GM21447 (cell line): ENCODE data around the gene MT4.

ENCODE experiments used
- ATAC-seq: cut with Tn5 transposase; IDR thresholded peaks from one replicate; pipeline ENCODE4 v1.9.1; 2021; ENCODE audit not compliant: unreplicated experiment

MT4 gene

DNA sequence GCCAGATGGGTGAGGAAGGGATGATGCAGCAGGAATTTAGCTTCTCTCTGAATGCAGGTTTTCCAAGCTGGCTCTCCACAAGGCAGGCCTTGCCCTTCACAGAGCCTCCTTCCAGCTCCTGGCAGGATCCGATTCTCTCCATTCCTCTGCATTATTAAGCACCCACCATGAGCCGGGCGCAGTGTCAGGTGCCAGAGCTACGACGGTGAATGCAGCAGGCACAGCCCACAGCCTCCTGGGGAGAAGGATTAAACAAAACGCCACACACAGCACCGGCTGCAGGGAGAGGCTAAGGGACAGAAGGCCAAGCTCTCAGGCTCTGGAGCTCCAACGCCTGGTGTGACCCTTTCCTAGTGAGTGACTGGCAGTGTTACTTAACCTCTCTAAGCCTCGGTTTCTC, 36.5 kb downstream of the MT4 start:
- ATAC-seq: no peak

DNA sequence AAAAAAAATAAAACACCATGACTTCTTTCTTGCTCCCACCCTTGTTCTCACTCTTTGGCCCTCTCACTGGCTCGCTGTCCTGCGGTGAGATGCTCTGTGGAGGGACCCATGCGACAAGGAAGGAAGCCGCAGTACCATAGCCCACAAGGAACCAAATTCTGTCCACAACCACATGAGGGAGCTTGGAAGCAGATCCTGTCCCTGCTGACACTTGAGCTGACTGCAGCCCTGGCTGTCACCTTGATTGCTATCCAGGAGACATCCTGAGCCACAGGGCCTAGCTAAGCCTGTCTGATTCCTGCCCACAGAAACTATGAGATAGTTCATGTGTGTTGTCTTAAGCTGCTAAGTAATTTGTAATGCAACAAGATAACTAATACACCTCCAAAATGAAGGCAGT, 38.7 kb downstream of the MT4 start:
- ATAC-seq: no peak

DNA sequence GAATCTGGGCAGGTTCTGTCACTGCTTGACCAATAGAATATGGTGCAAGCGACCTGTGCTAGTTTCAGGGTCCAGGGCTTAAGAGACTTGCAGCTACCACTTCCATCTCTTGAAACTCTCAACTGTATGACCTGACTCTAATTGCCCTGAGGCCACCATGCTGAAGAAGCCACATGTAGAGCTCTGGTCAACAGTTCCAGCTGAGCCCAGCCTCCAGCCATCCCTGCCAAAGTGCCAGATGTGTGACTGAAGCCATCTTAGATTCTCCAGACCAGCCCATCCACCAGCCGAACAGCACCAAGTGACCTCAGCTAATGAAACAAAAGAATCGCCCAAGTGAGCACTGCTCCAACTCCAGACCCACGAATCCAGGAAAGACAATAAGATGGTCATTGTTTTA, 40.1 kb downstream of the MT4 start:
- ATAC-seq: no peak

DNA sequence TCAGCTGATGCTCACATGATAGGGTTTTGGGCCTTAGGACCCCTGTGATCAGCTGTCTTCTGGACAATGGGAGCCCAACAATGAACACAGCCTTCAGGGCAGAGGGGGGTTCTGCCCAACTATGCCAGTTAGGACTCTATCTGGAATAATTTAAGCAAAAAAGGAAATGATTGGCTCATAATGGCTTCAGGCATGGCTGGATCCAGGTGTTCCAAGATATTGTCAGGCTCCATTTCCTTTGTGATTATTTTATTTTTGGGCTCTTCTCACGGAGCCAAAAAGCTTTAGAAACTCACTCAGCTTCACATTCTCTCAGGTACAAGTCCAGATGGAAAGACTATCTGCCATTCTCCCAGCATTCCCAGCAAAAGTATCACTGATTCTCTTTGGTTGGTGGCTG, 40.6 kb downstream of the MT4 start:
- ATAC-seq: no peak

DNA sequence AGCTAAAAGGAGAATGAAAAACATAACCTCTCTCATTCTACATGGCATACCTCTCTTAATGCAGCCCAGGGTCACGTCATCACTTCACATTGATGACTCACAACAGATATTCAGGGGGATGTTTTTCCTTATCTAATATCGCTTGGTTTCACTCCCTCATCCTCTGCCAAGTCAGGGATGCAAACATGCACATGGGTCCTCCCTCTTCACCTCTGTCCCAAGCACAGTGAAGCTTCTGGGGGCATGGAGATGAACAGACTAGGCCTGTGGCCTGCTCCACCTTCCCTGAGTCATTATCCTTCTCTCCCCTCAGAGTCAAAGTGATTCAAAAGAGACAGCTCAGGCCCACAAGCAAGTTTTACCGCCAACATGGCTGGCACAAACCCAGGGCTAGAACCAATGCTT, 41.2 kb downstream of the MT4 start:
- no peak for ATAC-seq

DNA sequence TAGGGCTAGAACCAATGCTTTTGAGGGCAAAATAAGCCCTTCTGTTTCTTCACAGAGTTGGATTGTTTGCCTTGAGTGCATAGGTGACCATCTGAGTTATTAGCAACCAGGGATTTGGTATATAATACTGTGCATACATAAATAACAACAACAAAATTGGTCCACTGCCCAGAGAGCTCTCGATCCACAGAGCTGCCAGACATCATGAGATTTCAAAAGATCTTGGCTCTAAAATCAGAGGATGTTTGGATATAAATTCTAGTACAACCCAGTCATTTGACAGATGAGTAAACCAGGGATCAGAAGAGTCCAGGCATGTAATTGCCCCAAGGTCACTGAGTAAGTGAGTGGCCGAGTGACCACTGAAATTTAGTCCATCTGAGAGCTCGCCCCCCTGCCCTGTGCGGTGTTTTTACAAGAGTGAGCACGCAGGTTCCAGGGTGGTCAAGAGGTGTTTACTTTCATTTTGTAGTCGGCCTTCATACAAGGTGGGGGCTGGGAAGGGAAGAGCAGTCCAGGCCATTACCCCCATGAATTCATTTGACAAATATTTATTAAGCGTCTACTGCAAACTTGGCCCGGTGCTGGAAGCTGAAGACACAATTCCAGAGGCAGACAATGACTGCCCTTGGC, 41.7 kb downstream of the MT4 start:
- ATAC-seq: no peak

DNA sequence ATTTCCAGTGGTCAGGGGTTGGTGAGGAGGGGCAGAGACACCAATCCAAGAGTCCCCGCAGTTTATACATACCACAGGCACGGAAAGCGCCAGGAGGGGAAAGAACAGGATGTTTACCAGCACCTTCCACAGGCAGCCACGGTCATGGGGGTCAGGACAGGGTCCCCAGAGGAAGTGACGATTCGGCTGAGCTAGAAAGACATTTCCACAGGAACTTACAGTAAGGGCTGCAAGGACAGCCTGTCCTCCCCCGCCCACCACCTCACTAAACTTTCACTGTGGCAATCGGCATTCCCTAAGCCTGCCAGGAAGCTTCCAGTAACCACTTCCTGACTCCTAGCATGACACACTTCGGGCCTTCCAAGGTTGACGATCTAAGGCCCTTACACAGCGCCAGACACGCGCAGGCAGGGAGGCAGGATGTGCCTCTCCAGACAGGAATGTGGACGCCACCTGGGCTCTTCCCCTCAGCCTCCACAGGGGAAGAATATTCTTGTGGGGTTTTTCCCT, 42.3 kb downstream of the MT4 start:
- no peak for ATAC-seq

DNA sequence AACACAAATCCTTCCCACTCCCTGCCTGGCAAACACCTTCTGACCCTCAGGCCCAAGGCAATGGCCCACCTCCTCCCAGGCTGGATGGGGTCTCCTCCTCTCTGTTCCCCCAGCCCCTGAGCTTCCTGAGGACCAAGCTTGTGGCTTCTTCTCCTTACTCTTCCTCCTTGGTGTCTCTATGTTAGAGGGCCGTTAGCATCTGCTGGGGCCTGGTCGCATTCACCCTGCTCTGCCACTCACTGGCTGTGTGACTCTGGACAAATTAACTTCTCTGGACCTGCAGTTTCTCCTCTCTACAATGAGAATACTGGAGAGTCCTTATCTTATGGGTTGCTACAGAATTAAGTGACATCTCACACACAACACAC, 42.8 kb downstream of the MT4 start:
- no peak for ATAC-seq

DNA sequence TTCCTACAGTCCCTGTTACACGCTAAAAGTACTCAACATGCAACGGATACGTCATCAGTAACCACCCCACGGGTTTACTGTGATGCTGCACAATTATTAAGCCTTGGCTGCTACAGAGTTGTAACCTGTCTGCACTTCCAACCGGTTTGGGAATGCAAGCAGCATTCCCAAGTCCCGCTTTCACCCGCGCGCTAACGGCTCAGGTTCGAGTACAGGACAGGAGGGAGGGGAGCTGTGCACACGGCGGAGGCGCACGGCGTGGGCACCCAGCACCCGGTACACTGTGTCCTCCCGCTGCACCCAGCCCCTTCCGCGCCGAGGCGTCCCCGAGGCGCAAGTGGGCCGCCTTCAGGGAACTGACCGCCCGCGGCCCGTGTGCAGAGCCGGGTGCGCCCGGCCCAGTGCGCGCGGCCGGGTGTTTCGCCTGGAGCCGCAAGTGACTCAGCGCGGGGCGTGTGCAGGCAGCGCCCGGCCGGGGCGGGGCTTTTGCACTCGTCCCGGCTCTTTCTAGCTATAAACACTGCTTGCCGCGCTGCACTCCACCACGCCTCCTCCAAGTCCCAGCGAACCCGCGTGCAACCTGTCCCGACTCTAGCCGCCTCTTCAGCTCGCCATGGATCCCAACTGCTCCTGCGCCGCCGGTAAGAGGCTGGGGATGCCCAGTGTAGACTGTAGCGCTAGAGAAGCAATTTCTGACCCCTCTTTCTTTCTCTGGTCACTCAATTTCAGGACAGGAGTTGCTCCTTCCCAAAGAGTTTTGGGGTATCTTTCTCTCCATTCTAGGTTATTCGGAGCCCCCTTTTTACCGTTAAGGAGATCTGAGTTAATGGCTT, 43.4 kb downstream of the MT4 start, which contains the start of gene MT2A:
Gene MT2A, plus strand, starts transcription at position 542 of the 833 bp plus-strand sequence. Its CDS starts 72 bp downstream, at position 614.
- peak; percentile 75 for ATAC-seq

DNA sequence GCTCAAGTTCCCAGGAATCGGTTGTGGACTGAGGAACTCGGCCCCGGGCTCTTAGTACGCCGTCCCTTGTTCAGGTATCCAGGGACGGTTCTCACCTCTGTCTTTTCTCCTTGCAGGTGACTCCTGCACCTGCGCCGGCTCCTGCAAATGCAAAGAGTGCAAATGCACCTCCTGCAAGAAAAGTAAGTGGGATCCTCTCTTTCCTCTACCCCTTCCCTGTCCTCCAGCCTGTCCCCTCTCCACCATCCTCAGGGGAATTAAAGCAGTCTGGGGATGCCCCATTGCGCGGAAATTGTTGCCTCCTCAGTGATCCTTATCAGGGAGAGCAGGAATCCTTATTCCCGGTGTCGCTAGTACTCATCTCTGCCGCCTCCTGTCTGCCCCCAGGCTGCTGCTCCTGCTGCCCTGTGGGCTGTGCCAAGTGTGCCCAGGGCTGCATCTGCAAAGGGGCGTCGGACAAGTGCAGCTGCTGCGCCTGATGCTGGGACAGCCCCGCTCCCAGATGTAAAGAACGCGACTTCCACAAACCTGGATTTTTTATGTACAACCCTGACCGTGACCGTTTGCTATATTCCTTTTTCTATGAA, 44.1 kb downstream of the MT4 start:
- ATAC-seq: no peak

DNA sequence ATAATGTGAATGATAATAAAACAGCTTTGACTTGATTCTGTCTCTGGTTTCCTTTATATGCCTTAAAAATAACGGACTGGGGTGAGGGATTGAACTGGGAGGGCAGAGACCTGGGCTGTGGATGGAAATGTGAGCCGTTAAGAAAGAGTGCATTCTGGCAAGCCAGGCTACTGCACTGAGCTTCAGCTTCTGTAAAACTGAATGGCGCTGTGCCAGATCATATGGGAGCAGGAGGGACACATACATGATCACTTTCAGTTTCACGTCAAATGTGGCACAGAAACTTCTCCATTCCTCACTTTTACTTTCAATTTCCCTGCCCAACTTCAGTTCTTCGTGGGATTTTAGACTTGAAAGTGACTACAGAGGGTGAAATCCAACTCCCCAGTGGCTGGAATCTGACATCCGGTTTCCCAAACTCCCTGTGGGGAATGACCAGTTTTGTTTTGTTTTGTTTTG, 44.6 kb downstream of the MT4 start:
- ATAC-seq: peak; percentile 54

DNA sequence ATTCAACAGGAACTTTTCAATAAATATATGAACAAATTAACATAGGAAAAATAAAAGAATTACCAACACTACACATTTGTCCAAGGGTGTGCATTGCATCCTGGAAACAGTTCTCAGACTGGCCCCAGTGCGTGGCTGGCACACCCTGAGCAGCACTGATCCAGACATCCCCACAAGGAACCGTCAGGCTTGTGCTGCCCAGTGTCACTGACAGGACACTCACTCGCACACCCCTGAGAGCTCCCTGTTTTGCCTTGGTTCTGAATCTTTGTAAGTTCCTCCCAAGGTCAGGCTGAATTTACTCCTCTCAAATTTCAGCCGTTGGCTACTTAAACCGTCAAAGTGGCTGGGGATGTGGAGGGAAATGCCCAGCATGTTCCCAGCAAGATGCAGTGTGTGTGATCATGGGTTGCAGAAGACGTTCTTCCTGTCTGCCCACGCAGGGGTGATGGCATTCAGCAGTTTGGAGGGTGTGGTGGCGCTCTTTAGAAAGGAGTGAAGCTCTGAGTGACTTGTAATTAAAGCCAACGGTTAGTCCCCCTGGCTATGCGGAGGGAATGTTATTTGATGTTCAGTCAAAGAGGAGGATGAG, 45.2 kb downstream of the MT4 start:
- no peak for ATAC-seq

DNA sequence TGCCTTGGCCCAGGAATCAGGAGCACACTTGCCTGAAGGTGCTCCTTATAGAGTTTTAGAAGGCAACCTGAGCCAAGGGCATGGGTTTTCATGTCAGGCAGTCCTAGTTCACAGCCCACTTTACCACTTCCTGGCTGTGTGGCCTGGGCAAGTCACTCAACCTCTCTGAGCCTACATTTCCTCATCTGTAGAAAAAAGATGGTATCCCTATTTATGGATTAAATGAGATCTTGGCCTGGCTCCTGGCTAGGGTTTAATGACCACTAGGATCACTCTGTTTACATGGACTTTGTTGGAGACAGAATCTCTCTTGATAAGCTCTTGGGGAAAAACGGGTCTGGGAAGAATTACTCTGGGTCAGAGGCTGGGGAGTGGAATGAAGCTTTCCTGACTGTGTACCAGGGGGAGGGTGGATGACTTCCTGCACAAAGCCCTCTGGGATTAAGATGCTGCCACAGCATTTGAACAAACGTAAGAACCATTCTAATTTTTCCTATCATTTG, 45.8 kb downstream of the MT4 start:
- no peak for ATAC-seq

DNA sequence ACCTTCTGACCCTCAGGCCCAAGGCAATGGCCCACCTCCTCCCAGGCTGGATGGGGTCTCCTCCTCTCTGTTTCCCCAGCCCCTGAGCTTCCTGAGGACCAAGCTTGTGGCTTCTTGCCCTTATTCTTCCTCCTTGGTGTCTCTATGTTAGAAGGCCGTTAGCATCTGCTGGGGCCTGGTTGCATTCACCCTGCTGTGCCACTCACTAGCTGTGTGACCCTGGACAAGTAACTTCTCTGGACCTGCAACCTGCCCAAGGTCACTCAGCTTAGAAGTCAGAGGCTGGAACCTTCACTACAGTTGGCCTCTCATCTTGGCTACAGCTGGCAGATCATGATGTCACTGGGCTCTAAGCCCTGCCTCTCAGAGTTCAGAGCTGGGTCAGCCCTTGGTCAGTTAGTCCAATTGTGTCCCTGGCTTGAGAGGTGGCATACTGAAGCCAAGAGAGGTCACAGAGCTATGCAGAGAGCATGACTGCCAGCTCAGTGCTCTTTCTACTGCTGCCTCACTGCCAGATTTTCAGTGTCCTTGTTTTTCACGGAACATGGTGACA, 46.5 kb downstream of the MT4 start:
- ATAC-seq: no peak

DNA sequence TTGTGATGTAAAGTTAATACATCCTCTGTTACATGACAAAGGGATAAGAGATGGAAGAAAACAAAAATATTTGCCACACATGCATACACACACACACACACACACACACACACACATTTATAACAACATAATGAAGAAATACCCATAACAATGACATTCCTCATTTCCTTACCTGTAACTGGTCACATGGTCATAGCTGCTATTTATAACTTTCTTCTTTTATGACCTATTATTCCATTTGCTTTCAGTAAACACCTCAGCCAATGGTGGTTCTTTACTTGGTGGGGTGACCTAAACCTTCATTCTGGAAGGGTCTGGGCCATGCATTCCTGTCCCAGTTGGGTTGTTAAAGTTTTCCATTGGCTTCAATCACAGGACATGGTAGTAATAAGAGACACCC, 48.8 kb downstream of the MT4 start:
- no peak for ATAC-seq

DNA sequence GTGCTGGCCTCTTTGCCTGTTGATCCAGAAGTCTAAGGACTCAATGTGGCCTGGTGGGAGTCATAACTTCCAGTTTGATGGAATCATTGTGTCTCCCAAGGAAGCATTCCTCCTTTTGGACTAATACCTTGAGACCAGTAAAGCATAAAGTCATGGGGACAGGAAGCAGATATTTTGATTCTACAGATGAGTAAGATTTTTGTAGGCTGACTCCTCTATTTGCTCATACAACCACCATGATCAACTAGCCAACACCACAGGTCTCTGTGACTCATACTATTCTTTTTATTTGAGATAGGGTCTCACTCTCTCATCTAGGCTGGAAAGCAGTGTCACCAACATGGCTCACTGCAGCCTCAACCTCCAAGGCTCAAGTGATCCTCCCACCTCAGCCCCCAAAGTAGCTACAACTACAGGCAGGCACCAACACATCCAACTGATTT, 49.7 kb downstream of the MT4 start:
- ATAC-seq: no peak

DNA sequence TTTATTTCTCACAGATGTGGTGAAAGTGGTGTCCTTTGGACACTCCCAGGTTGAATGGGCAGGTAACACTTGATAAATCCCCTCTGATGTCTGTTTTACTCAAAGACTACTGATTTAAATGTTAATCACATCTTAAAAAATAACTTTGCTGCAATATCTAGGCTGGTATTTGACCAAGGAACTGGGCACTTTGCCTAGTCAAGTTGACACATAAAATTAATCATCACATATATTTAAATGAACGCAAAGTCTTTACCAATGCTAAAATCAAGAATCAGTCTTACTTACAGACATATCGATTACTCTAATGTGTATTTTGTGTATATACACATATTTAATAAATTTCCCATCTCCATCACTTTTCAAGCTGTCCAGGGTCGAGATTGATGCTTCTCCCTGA, 50.5 kb downstream of the MT4 start:
- ATAC-seq: no peak

DNA sequence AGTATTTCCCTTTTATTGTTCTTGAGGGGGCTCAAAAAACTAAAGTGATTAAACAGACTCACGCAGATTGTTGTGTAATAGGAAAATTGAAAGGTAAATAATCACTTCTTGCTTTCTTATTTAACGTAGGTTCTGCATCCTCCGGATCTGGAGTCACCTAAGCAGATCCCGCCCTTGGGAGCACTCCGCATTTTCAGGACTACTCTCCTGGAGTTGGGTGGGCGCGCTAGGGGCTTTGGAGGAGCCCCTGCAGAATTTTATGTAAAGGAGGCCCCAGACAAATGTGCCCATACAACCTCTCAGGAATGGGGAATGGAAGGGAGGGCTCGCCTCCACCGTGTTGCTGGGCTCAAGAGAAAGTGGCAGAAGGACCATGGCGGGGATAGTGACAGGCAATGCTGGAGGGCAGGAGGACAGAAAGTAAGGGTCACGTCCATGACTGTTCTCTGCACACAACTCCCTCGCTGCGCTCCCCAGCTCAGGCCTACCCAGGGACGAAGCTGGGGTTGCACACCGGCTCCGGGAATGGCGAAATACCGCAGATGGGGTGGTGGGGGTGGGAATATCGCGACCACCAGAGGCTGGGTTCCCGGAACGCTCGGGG, 51.8 kb downstream of the MT4 start:
- no peak for ATAC-seq

DNA sequence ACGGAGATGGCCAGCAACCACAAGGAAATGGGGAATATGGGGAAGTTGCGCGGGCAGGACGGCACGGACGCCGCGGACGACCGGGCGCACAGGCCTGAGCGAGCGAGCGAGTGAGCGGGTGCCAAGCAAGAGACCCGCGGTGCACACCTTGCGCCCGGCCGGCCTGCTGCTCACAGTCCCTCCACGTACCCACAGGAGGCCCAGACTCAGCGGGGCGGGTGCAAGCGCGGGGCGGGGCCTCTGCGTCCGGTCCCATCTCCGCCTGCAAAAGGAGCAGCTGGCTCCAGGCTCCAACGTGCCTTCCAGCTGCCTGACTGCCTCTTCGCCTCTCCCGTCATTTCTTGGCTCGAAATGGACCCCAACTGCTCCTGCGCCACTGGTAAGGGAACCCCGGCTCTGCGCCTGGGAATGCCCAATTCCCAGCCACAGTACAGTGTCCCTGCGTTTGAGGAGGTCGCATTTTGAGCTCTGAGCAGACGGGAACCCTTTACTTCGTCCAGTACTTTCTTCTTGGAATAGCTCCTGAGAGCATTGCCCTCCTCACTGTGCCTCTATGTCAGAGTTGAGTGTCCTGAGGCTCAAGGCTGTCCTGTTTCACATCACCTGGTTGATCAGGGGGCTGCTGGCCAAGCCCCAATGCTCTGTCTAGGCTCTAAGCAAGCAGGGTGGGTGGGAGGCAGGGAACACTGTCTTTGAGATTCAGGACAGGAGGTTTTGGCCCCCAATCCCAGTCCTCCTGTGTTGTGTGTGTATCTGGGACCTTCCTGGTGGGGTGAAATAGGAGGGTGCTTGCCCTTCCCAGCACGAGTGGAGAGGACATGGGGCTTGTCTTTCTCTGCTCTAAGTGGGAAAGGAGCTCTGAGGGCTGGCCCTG, 52.6 kb downstream of the MT4 start:
- ATAC-seq: no peak

DNA sequence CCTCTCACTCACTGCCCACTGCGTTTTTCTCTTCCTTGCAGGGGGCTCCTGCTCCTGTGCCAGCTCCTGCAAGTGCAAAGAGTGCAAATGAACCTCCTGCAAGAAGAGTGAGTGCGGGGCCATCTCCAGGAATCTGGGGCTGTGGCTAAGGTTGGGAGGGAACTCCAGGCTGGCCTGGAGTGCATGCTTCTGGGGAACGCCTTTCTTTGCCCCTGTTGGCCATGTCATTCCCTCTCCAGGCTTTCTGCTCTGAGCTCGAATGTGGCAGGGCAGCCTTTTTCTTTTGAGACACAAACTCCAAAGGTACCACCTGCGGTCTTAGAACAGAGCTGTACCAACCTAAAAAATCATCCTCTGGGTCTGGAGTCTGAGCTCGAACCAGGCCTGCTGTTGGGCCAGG, 53.3 kb downstream of the MT4 start:
- no peak for ATAC-seq
